GM18520 (cell line): ENCODE data around the gene GGA2.

ENCODE experiments used
- ATAC-seq: cut with Tn5 transposase; IDR thresholded peaks from one replicate; pipeline ENCODE4 v1.9.1; 2021; ENCODE audit not compliant: unreplicated experiment

GGA2 gene

GRCh38 chr16:23423496-23424049, 86.7 kb downstream of the GGA2 start:
- no peak for ATAC-seq

GRCh38 chr16:23420011-23420410, 90.3 kb downstream of the GGA2 start:
- no peak for ATAC-seq

- ATAC-seq, result no peak
Measured at GRCh38 chr16:23416816-23417215, 93.5 kb downstream of the GGA2 start.

- ATAC-seq, result no peak
Measured at GRCh38 chr16:23414731-23415130, 95.6 kb downstream of the GGA2 start.
